Neural crest cell (in vitro differentiated cells): ENCODE data around the gene MXI1. TPM values are rescaled to one million over a fixed set of nuclear protein-coding genes. Genes with fewer than 3 reads are reported as not detected.

Source experiments
- DNase-seq: peaks from one replicate; pipeline ENCODE4 v3.0.0; 2021; ENCODE audit warnings: low read depth, mixed read lengths, low spot score
- H3K27ac Mint-ChIP-seq: one replicate; pipeline ENCODE4 v1.8.0; 2021; ENCODE audit warnings: mild to moderate bottlenecking, mixed read lengths; ENCODE audit not compliant: unreplicated experiment
- H3K27me3 Mint-ChIP-seq: 2 replicates; pipeline ENCODE4 v1.8.0; 2021; ENCODE audit warnings: low read depth, mild to moderate bottlenecking, mixed read lengths
- H3K36me3 Mint-ChIP-seq: 2 replicates; pipeline ENCODE4 v1.8.0; 2021; ENCODE audit warnings: low read depth, mild to moderate bottlenecking, mixed read lengths
- H3K4me1 Mint-ChIP-seq: 2 replicates; pipeline ENCODE4 v1.8.0; 2021; ENCODE audit warnings: mixed read lengths
- H3K4me3 Mint-ChIP-seq: one replicate; pipeline ENCODE4 v1.8.0; 2021; ENCODE audit warnings: mild to moderate bottlenecking, mixed read lengths
- H3K9me3 Mint-ChIP-seq: 2 replicates; pipeline ENCODE4 v1.8.0; 2021; ENCODE audit warnings: mixed read lengths
- CTCF ChIP-seq: fragments of 200-600 bp; sonication (generic); conservative IDR thresholded peaks from 2 replicates; pipeline ENCODE4 v1.5.0; 2021; ENCODE audit warnings: antibody characterized with exemption, mild to moderate bottlenecking
- total RNA-seq: library from RNA; stranded (reverse); gene quantifications from 2 replicates; pipeline ENCODE4 v1.2.1, GENCODE V29; 2021

Gene MXI1
- total RNA-seq, 1 donor from 2014 or later = 18.6 TPM

GRCh38 chr10:110172155-110172554 is 35.2 kb upstream of the MXI1 start:
- TF ChIP-seq CTCF = no peak
- Mint-ChIP-seq H3K4me1 (peaks cover 16% of the 10 kb centered on the region), H3K9me3 (no peaks in the 10 kb centered on the region), H3K4me3 (no peak overlapping the region), H3K36me3 (no peaks in the 10 kb centered on the region), H3K27ac (no peak overlapping the region), H3K27me3 (peaks cover 64% of the 10 kb centered on the region)
- DNase-seq = no peak

- no peak overlapping the region for H3K4me3 Mint-ChIP-seq
- H3K4me1 Mint-ChIP-seq = peaks cover 16% of the 10 kb centered on the region
- no peak for DNase-seq
- H3K27ac Mint-ChIP-seq = no peak overlapping the region
- H3K9me3 Mint-ChIP-seq = no peaks in the 10 kb centered on the region
- H3K36me3 Mint-ChIP-seq = no peaks in the 10 kb centered on the region
- no peak for TF ChIP-seq CTCF
- H3K27me3 Mint-ChIP-seq = peaks cover 45% of the 10 kb centered on the region
Measured at GRCh38 chr10:110174201-110174600, 33.2 kb upstream of the MXI1 start.

- Mint-ChIP-seq H3K9me3 (no peaks in the 10 kb centered on the region), H3K4me1 (peaks cover 15% of the 10 kb centered on the region), H3K4me3 (no peak overlapping the region), H3K36me3 (no peaks in the 10 kb centered on the region), H3K27me3 (peaks cover 38% of the 10 kb centered on the region), H3K27ac (no peak overlapping the region)
- TF ChIP-seq CTCF = no peak
- DNase-seq = no peak
Measured at GRCh38 chr10:110174816-110175215, 32.6 kb upstream of the MXI1 start.

GRCh38 chr10:110175406-110175805 is 32.0 kb upstream of the MXI1 start:
- no peaks in the 10 kb centered on the region for H3K36me3 Mint-ChIP-seq
- TF ChIP-seq CTCF = no peak
- H3K9me3 Mint-ChIP-seq = no peaks in the 10 kb centered on the region
- H3K4me3 Mint-ChIP-seq = no peak overlapping the region
- H3K27me3 Mint-ChIP-seq = peaks cover 33% of the 10 kb centered on the region
- peaks cover 10% of the 10 kb centered on the region for H3K4me1 Mint-ChIP-seq
- DNase-seq = no peak
- H3K27ac Mint-ChIP-seq = no peak overlapping the region

GRCh38 chr10:110176141-110177030 is 31.0 kb upstream of the MXI1 start:
- DNase-seq = no peak
- TF ChIP-seq CTCF = no peak
- H3K4me1 Mint-ChIP-seq = peaks cover 4% of the 10 kb centered on the region
- no peaks in the 10 kb centered on the region for H3K9me3 Mint-ChIP-seq
- no peak overlapping the region for H3K27ac Mint-ChIP-seq
- H3K4me3 Mint-ChIP-seq = no peak overlapping the region
- H3K36me3 Mint-ChIP-seq = no peaks in the 10 kb centered on the region
- peaks cover 23% of the 10 kb centered on the region for H3K27me3 Mint-ChIP-seq
